Measurements from ENCODE around the gene IFT80. TPM values are rescaled to one million over a fixed set of nuclear protein-coding genes. Genes with fewer than 3 reads are reported as not detected.

The IFT80 gene
- total RNA-seq, 1 experiment from 2014 or later, result 59.4 TPM

GRCh38 chr3:160302806-160303205, 96.2 kb downstream of the IFT80 start:
- H3K4me2 ChIP-seq, result no peak overlapping the region

DNA sequence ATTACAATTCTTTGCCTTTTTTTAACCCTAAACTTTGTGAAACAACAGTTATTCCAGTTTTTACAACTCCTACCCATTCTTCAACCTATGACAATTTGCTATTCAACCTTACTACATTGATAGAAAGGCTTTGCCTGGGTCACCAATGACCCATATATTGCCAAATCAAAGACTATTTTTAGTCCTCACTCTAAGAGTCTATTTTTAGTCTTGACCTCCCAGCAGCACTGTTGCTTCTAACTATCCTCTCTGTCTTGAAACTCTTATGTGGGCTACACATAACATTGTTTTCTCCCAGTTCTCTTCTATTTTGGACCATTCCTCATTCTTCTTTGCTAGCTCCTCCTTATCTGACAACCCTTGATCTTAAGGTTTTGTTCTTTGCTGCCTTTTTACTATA, 102.4 kb downstream of the IFT80 start:
- Histone ChIP-seq H3K36me3 (ENCODE audit: low read depth) (no peaks in the 10 kb centered on the region), H3F3A (ENCODE audit: insufficient read depth, low read depth) (no peaks in the 10 kb centered on the region; the same call in 1 of the 2 replicates), H3K79me2 (ENCODE audit: low read depth) (no peaks in the 10 kb centered on the region), H4K20me1 (ENCODE audit: insufficient read depth) (no peaks in the 10 kb centered on the region; the same call in 1 of the 2 replicates), H3K4me2 (no peak overlapping the region), H3K27me3 (ENCODE audit: insufficient read depth, low read depth) (no peaks in the 10 kb centered on the region), H3K9me3 (ENCODE audit: insufficient read depth, low read depth) (no peaks in the 10 kb centered on the region), H3K4me3 (no peak overlapping the region), H3K4me1 (replicated peaks; ENCODE audit: insufficient read depth) (no peaks in the 10 kb centered on the region), H3K9me2 (ENCODE audit: insufficient read depth) (no peaks in the 10 kb centered on the region), H3K27ac (no peak overlapping the region), H2AFZ (no peak overlapping the region)
- TF ChIP-seq, protein P1, sequence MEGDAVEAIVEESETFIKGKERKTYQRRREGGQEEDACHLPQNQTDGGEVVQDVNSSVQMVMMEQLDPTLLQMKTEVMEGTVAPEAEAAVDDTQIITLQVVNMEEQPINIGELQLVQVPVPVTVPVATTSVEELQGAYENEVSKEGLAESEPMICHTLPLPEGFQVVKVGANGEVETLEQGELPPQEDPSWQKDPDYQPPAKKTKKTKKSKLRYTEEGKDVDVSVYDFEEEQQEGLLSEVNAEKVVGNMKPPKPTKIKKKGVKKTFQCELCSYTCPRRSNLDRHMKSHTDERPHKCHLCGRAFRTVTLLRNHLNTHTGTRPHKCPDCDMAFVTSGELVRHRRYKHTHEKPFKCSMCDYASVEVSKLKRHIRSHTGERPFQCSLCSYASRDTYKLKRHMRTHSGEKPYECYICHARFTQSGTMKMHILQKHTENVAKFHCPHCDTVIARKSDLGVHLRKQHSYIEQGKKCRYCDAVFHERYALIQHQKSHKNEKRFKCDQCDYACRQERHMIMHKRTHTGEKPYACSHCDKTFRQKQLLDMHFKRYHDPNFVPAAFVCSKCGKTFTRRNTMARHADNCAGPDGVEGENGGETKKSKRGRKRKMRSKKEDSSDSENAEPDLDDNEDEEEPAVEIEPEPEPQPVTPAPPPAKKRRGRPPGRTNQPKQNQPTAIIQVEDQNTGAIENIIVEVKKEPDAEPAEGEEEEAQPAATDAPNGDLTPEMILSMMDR (conservative IDR thresholded peaks at IDR 0.05), result no peak
- TF ChIP-seq EZH2 (IDR thresholded peaks at IDR 0.05; ENCODE audit: low read depth), result no peak
- intact Hi-C loops (cut with micrococcal nuclease; ENCODE audit: unreplicated experiment), result no loop called here
- DNase-seq, result no peak
- POLR2A ChIA-PET (ENCODE audit: unreplicated experiment), result no interaction called here
- BruUV-seq (replicated peaks), result no TSS peak
- CTCF ChIA-PET, result no interaction called here

More at GRCh38 chr3:160302806-160303205, 96.2 kb downstream of the IFT80 start:
- H3K27ac ChIP-seq, result no peak overlapping the region
- H3K27me3 ChIP-seq (ENCODE audit: insufficient read depth, low read depth), result no peaks in the 10 kb centered on the region
- POLR2A ChIA-PET (ENCODE audit: unreplicated experiment), result no interaction called here
- no peaks in the 10 kb centered on the region for H3K9me2 ChIP-seq (ENCODE audit: insufficient read depth)
- no peaks in the 10 kb centered on the region; the same call in 1 of the 2 replicates for H3F3A ChIP-seq (ENCODE audit: insufficient read depth, low read depth)
- TF ChIP-seq, protein P1 (conservative IDR thresholded peaks at IDR 0.05), result no peak
- H3K4me1 ChIP-seq (replicated peaks; ENCODE audit: insufficient read depth), result no peaks in the 10 kb centered on the region
- H4K20me1 ChIP-seq (ENCODE audit: insufficient read depth), result no peaks in the 10 kb centered on the region
- intact Hi-C loops (cut with micrococcal nuclease; ENCODE audit: unreplicated experiment), result no loop called here
- BruUV-seq (replicated peaks), result no TSS peak
- CTCF ChIA-PET, result interaction anchor here (0.6 kb wide), 1 partner anchor 89 kb away, joined by 3 read pairs; no protein-coding TSS in a partner anchor
- no peaks in the 10 kb centered on the region for H3K79me2 ChIP-seq (ENCODE audit: low read depth)
- no peak for DNase-seq
- H2AFZ ChIP-seq, result no peak overlapping the region
- H3K9me3 ChIP-seq (ENCODE audit: insufficient read depth, low read depth), result no peaks in the 10 kb centered on the region
- no peak overlapping the region for H3K4me3 ChIP-seq
- no peaks in the 10 kb centered on the region for H3K36me3 ChIP-seq (ENCODE audit: low read depth)

GRCh38 chr3:160291909-160292299, 107.1 kb downstream of the IFT80 start:
- TF ChIP-seq, protein P1 (conservative IDR thresholded peaks at IDR 0.05), result no peak
- TF ChIP-seq EZH2 (IDR thresholded peaks at IDR 0.05; ENCODE audit: low read depth), result no peak
- no peak overlapping the region for H2AFZ ChIP-seq
- H3K27me3 ChIP-seq (ENCODE audit: insufficient read depth, low read depth), result no peaks in the 10 kb centered on the region
- no peaks in the 10 kb centered on the region for H3K4me1 ChIP-seq (replicated peaks; ENCODE audit: insufficient read depth)
- no peaks in the 10 kb centered on the region for H3F3A ChIP-seq (ENCODE audit: insufficient read depth, low read depth)
- no peaks in the 10 kb centered on the region for H3K9me3 ChIP-seq (ENCODE audit: insufficient read depth, low read depth)
- ChIA-PET POLR2A (ENCODE audit: unreplicated experiment) (no interaction called here), CTCF (no interaction called here)
- intact Hi-C loops (cut with micrococcal nuclease; ENCODE audit: unreplicated experiment), result no loop called here
- no peaks in the 10 kb centered on the region for H3K79me2 ChIP-seq (ENCODE audit: low read depth)
- DNase-seq, result no peak
- no peaks in the 10 kb centered on the region for H3K9me2 ChIP-seq (ENCODE audit: insufficient read depth)
- no peak overlapping the region for H3K4me3 ChIP-seq
- BruUV-seq (replicated peaks), result no TSS peak
- no peak overlapping the region for H3K27ac ChIP-seq
- H3K36me3 ChIP-seq (ENCODE audit: low read depth), result no peaks in the 10 kb centered on the region
- no peaks in the 10 kb centered on the region; the same call in 1 of the 2 replicates for H4K20me1 ChIP-seq (ENCODE audit: insufficient read depth)
- H3K4me2 ChIP-seq, result no peak overlapping the region

Data from PC-9 (cell line).